GM12892 (cell line): ENCODE measurements around the gene MAN2B1.

ENCODE experiments used
- POLR2A ChIP-seq: IDR thresholded peaks from 2 replicates; pipeline ENCODE4 v1.6.1; 2011; ENCODE audit warnings: low read depth, low read length, control low read depth
- POLR2AphosphoS5 ChIP-seq: IDR thresholded peaks from 2 replicates; pipeline ENCODE4 v1.6.1; 2011; ENCODE audit warnings: low read depth, low read length, control low read depth
- TAF1 ChIP-seq: IDR thresholded peaks from 2 replicates; pipeline ENCODE4 v1.6.1; 2011; ENCODE audit warnings: low read depth, mild to moderate bottlenecking, control low read depth, low read length, borderline replicate concordance

- TF ChIP-seq POLR2A (no peak), POLR2AphosphoS5 (no peak), TAF1 (no peak)
Observed at GRCh38 chr19:12629215-12629614, 37.3 kb downstream of the MAN2B1 start.
